IMR-90 (cell line): ENCODE measurements around the gene MPZL1. TPM values are rescaled to one million over a fixed set of nuclear protein-coding genes. Genes with fewer than 3 reads are reported as not detected.

Experiments
- ATAC-seq: fragments of 200-7000 bp; cut with Tn5 transposase; 2 replicates; pipeline ENCODE4 v1.9.1; 2020; ENCODE audit warnings: low read depth, mild to moderate bottlenecking, moderate library complexity
- BruUV-seq: library from RNA; stranded (reverse); fragments of 400-500 nt; replicated peaks from 2 replicates; lab custom pipeline; 2021; lab: Mats Ljungman, UMichigan
- CTCF ChIA-PET: fragments of 300-600 bp; formaldehyde crosslinking; extraction: SDS; loops from one replicate; lab custom pipeline; 2021; ENCODE audit warnings: antibody characterized with exemption; lab: Yijun Ruan, JAX
- POLR2A ChIA-PET: fragments of 300-600 bp; sonication (Branson Sonifier 250); formaldehyde crosslinking; loops from one replicate; lab custom pipeline; 2022; ENCODE audit warnings: antibody characterized with exemption; ENCODE audit not compliant: unreplicated experiment; lab: Charles Lee
- DNase-seq: peaks from one replicate; pipeline ENCODE4 v3.0.0; 2013
- H2AFZ ChIP-seq: replicated peaks from 2 replicates; pipeline ENCODE3; 2013; ENCODE audit warnings: low read length, mild to moderate bottlenecking; ENCODE audit not compliant: poor library complexity
- H2AK5ac ChIP-seq: 2 replicates; pipeline ENCODE4 v1.6.1; 2013; ENCODE audit warnings: low read depth, low read length, inconsistent platforms
- H2AK9ac ChIP-seq: replicated peaks from 2 replicates; pipeline ENCODE3; 2013; ENCODE audit warnings: mild to moderate bottlenecking, low read depth, low read length, moderate library complexity; ENCODE audit not compliant: poor library complexity
- H2BK120ac ChIP-seq: 2 replicates; pipeline ENCODE4 v1.6.1; 2013; ENCODE audit warnings: low read depth, low read length, inconsistent platforms
- H2BK15ac ChIP-seq: 3 replicates; pipeline ENCODE4 v1.6.1; 2013; ENCODE audit warnings: low read depth, low read length, inconsistent platforms
- H2BK20ac ChIP-seq: 2 replicates; pipeline ENCODE4 v1.6.1; 2013; ENCODE audit warnings: low read depth, mild to moderate bottlenecking, inconsistent platforms, low read length, moderate library complexity
- H2BK5ac ChIP-seq: 2 replicates; pipeline ENCODE4 v1.6.1; 2013; ENCODE audit warnings: mild to moderate bottlenecking, low read depth, low read length, inconsistent platforms; ENCODE audit not compliant: poor library complexity, severe bottlenecking
- H3K14ac ChIP-seq: replicated peaks from 2 replicates; pipeline ENCODE4 v1.6.1; 2013; ENCODE audit warnings: low read depth, low read length, inconsistent platforms
- H3K18ac ChIP-seq: 2 replicates; pipeline ENCODE4 v1.6.1; 2013; ENCODE audit warnings: low read depth, low read length, control low read depth
- H3K23ac ChIP-seq: 2 replicates; pipeline ENCODE4 v1.6.1; 2013; ENCODE audit warnings: low read depth, low read length, inconsistent platforms
- H3K27ac ChIP-seq: 2 replicates; pipeline ENCODE4 v1.5.1; 2013; ENCODE audit warnings: mild to moderate bottlenecking, control low read depth, low read length; ENCODE audit not compliant: insufficient read depth
- H3K27me3 ChIP-seq: 2 replicates; pipeline ENCODE4 v1.6.1; 2013; ENCODE audit warnings: low read length; ENCODE audit not compliant: control insufficient read depth, insufficient read depth
- H3K36me3 ChIP-seq: 2 replicates; pipeline ENCODE4 v1.6.1; 2013; ENCODE audit warnings: low read length, mixed read lengths; ENCODE audit not compliant: control insufficient read depth, insufficient read depth
- H3K4ac ChIP-seq: 2 replicates; pipeline ENCODE4 v1.6.1; 2013; ENCODE audit warnings: low read depth, low read length, inconsistent platforms
- H3K4me1 ChIP-seq: 2 replicates; pipeline ENCODE4 v1.6.1; 2013; ENCODE audit warnings: low read length, mixed read lengths; ENCODE audit not compliant: control insufficient read depth, insufficient read depth
- H3K4me2 ChIP-seq: 2 replicates; pipeline ENCODE4 v1.6.1; 2013; ENCODE audit warnings: low read depth, mild to moderate bottlenecking, control low read depth, low read length, moderate library complexity
- H3K4me3 ChIP-seq: 2 replicates; pipeline ENCODE4 v1.5.1; 2013; ENCODE audit warnings: low read depth, mild to moderate bottlenecking, control low read depth, low read length, moderate library complexity; ENCODE audit not compliant: insufficient read depth
- H3K56ac ChIP-seq: 2 replicates; pipeline ENCODE4 v1.6.1; 2013; ENCODE audit warnings: low read length, inconsistent platforms; ENCODE audit not compliant: insufficient read depth; ENCODE audit errors: extremely low read depth
- H3K79me1 ChIP-seq, 2 experiments: 2 replicates each; pipeline ENCODE4 v1.6.1; 2013; ENCODE audit warnings: low read length in 2 of 2, inconsistent platforms in 1 of 2, low read depth in 1 of 2
- H3K9ac ChIP-seq: 2 replicates; pipeline ENCODE4 v1.6.1; 2013; ENCODE audit warnings: low read depth, low read length, control low read depth
- H3K9me1 ChIP-seq: 2 replicates; pipeline ENCODE4 v1.6.1; 2013; ENCODE audit warnings: low read length, inconsistent platforms; ENCODE audit not compliant: insufficient read depth
- H3K9me3 ChIP-seq: 2 replicates; pipeline ENCODE4 v1.6.1; 2013; ENCODE audit warnings: low read length; ENCODE audit not compliant: control insufficient read depth, insufficient read depth
- H4K20me1 ChIP-seq: 2 replicates; pipeline ENCODE4 v1.6.1; 2013; ENCODE audit warnings: low read length, inconsistent platforms; ENCODE audit not compliant: insufficient read depth
- H4K5ac ChIP-seq: 2 replicates; pipeline ENCODE4 v1.6.1; 2013; ENCODE audit warnings: mild to moderate bottlenecking, low read depth, low read length, control low read depth
- H4K8ac ChIP-seq, 2 experiments: 2 replicates each; pipeline ENCODE4 v1.6.1; 2013; ENCODE audit warnings: low read depth in 2 of 2, low read length in 2 of 2, control low read depth in 1 of 2, inconsistent platforms in 1 of 2
- H4K91ac ChIP-seq: 2 replicates; pipeline ENCODE4 v1.6.1; 2013; ENCODE audit warnings: low read depth, low read length, inconsistent platforms; ENCODE audit not compliant: insufficient read depth
- BHLHE40 ChIP-seq: fragments of 150-350 bp; IDR thresholded peaks from 2 replicates; pipeline ENCODE4 v1.6.1; 2016; ENCODE audit warnings: mild to moderate bottlenecking, low read depth, low read length
- CEBPB ChIP-seq: IDR thresholded peaks from 2 replicates; pipeline ENCODE4 v1.6.1; 2012; ENCODE audit warnings: low read depth, low read length, improper control_type of control experiment
- FOS ChIP-seq: fragments of 150-350 bp; IDR thresholded peaks from 2 replicates; pipeline ENCODE4 v1.6.1; 2016; ENCODE audit warnings: low read depth, low read length
- MAFK ChIP-seq: IDR thresholded peaks from 2 replicates; pipeline ENCODE4 v1.6.1; 2012; ENCODE audit warnings: low read depth, low read length, improper control_type of control experiment
- MAZ ChIP-seq: IDR thresholded peaks from 2 replicates; pipeline ENCODE4 v1.6.1; 2012; ENCODE audit warnings: low read depth, mild to moderate bottlenecking, low read length, improper control_type of control experiment, moderate library complexity, borderline replicate concordance
- NFE2L2 ChIP-seq: fragments of 150-350 bp; IDR thresholded peaks from 2 replicates; pipeline ENCODE4 v1.6.1; 2016; ENCODE audit warnings: low read depth, mild to moderate bottlenecking, low read length
- POLR2A ChIP-seq: IDR thresholded peaks from 2 replicates; pipeline ENCODE4 v1.6.1; 2012; ENCODE audit warnings: mild to moderate bottlenecking, low read depth, low read length
- RAD21 ChIP-seq: IDR thresholded peaks from 2 replicates; pipeline ENCODE4 v1.6.1; 2012; ENCODE audit warnings: low read length, improper control_type of control experiment
- RFX5 ChIP-seq: IDR thresholded peaks from 2 replicates; pipeline ENCODE4 v1.8.0; 2012; ENCODE audit warnings: low read depth, mild to moderate bottlenecking, low read length, moderate library complexity
- WGBS, 2 experiments: methylation state at CpG; one replicate each; pipeline versions ENCODE4 v1.1.5 to v1.1.7; 2013; ENCODE audit warnings: missing lambda C conversion rate in 2 of 2; ENCODE audit not compliant: insufficient read length in 1 of 2; ENCODE audit errors: extremely low coverage in 2 of 2; 5-methylcytosine and 5-hydroxymethylcytosine counted together
- dilution Hi-C: fragments of 300-500 bp; cut with HindIII; formaldehyde crosslinking; loops from one replicate; pipeline ENCODE4 v1.14.3; 2018; ENCODE audit warnings: low sequenced_read_pairs; ENCODE audit not compliant: unreplicated experiment
- in situ Hi-C: fragments of 300-500 bp; cut with MboI; formaldehyde crosslinking; loops from 3 replicates; pipeline ENCODE4 v1.14.3; 2019; ENCODE audit warnings: low sequenced_read_pairs, inconsistent platforms, mixed read lengths
- intact Hi-C: fragments of 100-400 bp; cut with micrococcal nuclease; formaldehyde crosslinking; loops from 2 replicates; pipeline ENCODE4 v1.10.0; 2022
- polyA plus RNA-seq, 3 experiments: library from polyadenylated mRNA; depleted of rRNA; stranded (reverse); fragments of >200 nt; gene quantifications; 2 replicates each; pipeline ENCODE4 v1.2.3, GENCODE V29; 2012; ENCODE audit warnings: low replicate concordance in 1 of 3
- total RNA-seq: library from RNA; depleted of rRNA; stranded (reverse); fragments of >200 nt; gene quantifications from 2 replicates; pipeline ENCODE4 v1.2.3, GENCODE V29; 2012
- TF ChIP-seq, protein P1 (sequence below): conservative IDR thresholded peaks from 2 replicates; pipeline ENCODE4 v1.5.1; 2012; ENCODE audit warnings: mild to moderate bottlenecking, low read depth, low read length, improper control_type of control experiment
- TF ChIP-seq, protein P2 (sequence below): fragments of 150-350 bp; IDR thresholded peaks from 2 replicates; pipeline ENCODE4 v1.6.1; 2016; ENCODE audit warnings: low read depth, mild to moderate bottlenecking, low read length, moderate library complexity, borderline replicate concordance

MPZL1 gene
- total and polyA plus RNA-seq, 2 of the 4 experiments (the other 2 are of a cell fraction) = 55.3 to 87.3 TPM

DNA sequence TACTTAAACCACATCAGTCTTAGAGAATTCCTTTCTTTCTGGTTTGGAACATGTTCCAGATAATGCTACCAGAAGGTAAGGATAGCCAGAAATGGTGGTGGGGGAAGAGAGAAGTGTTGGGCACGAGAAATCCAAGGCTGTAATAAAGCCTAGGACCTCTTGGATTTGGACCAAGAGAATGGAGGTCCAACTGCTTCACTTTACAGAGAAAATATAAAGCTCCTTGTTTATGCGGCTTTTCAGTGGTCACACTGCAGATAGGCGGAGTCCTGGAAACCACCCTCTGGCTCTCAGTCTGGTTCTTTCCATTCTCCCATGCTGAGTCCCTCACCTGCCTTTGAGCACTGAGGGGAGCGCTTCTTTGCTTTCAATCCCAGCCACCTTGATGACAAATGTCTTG is 104.3 kb downstream of the MPZL1 start:
- in situ Hi-C loops = no loop called here
- Histone ChIP-seq H3K27me3 (no peaks in the 10 kb centered on the region), H2BK120ac (peak overlapping the region; percentile 42), H3K9me1 (peaks cover 24% of the 10 kb centered on the region), H3K9ac (no peak overlapping the region), H2AK9ac (no peak overlapping the region), H3K18ac (no peak overlapping the region), H2BK5ac (no peak overlapping the region), H4K5ac (no peak overlapping the region), H4K20me1 (no peaks in the 10 kb centered on the region), H2BK20ac (0 out of 2 replicates have a peak overlapping the region, but pooled peaks have one; percentile 25), H3K36me3 (no peaks in the 10 kb centered on the region), H3K56ac (no peak overlapping the region), H3K4ac (peak overlapping the region; percentile 47; the same call in 1 of the 2 replicates), H3K4me1 (peaks cover 11% of the 10 kb centered on the region), H4K91ac (0 out of 2 replicates have a peak overlapping the region, but pooled peaks have one; percentile 4), H3K4me3 (no peak overlapping the region), H3K79me1 (peaks cover 0 to 12% of the 10 kb centered on the region in 2 experiments; a peak in 2 of 4 replicates), H3K23ac (no peak overlapping the region), H3K4me2 (no peak overlapping the region), H2AK5ac (no peak overlapping the region; the same call in 1 of the 2 replicates), H3K14ac (no peak overlapping the region), H4K8ac (no peak overlapping the region), H3K9me3 (no peaks in the 10 kb centered on the region), H2BK15ac (peak overlapping the region; percentile 27; the same call in 1 of the 3 replicates), H2AFZ (no peak overlapping the region), H3K27ac (no peak overlapping the region)
- BruUV-seq = no TSS peak
- no peak for ATAC-seq
- TF ChIP-seq RAD21 = no peak
- TF ChIP-seq BHLHE40 = no peak
- TF ChIP-seq, protein P1, sequence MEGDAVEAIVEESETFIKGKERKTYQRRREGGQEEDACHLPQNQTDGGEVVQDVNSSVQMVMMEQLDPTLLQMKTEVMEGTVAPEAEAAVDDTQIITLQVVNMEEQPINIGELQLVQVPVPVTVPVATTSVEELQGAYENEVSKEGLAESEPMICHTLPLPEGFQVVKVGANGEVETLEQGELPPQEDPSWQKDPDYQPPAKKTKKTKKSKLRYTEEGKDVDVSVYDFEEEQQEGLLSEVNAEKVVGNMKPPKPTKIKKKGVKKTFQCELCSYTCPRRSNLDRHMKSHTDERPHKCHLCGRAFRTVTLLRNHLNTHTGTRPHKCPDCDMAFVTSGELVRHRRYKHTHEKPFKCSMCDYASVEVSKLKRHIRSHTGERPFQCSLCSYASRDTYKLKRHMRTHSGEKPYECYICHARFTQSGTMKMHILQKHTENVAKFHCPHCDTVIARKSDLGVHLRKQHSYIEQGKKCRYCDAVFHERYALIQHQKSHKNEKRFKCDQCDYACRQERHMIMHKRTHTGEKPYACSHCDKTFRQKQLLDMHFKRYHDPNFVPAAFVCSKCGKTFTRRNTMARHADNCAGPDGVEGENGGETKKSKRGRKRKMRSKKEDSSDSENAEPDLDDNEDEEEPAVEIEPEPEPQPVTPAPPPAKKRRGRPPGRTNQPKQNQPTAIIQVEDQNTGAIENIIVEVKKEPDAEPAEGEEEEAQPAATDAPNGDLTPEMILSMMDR = no peak
- no peak for TF ChIP-seq MAFK
- no peak for TF ChIP-seq POLR2A
- no peak for TF ChIP-seq MAZ
- TF ChIP-seq RFX5 = no peak
- TF ChIP-seq FOS = no peak
- TF ChIP-seq NFE2L2 = no peak
- TF ChIP-seq CEBPB = no peak
- TF ChIP-seq, protein P2, sequence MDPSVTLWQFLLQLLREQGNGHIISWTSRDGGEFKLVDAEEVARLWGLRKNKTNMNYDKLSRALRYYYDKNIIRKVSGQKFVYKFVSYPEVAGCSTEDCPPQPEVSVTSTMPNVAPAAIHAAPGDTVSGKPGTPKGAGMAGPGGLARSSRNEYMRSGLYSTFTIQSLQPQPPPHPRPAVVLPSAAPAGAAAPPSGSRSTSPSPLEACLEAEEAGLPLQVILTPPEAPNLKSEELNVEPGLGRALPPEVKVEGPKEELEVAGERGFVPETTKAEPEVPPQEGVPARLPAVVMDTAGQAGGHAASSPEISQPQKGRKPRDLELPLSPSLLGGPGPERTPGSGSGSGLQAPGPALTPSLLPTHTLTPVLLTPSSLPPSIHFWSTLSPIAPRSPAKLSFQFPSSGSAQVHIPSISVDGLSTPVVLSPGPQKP = no peak
- no peak for DNase-seq
- ChIA-PET CTCF (no interaction called here), POLR2A (no interaction called here)
- dilution Hi-C loops = no loop called here
- 83% methylated on average over 1 of the region's 4 CpGs; no CpG with 5 or more reads in 1 of the 2 experiments for WGBS, 2 experiments
- intact Hi-C loops = no loop called here
